ENCODE results near the gene NLRC3.
"Not testable (repeated sequence)": the region's sequence is repeated elsewhere in the genome, so short reads cannot be mapped to it uniquely, and the experiment has no call there.

The NLRC3 gene

GRCh38 chr16:3542601-3543373 lies 34.4 kb downstream of the NLRC3 start:
- DNase-seq: no peak

GRCh38 chr16:3541527-3542155 lies 35.6 kb downstream of the NLRC3 start:
- no peak for DNase-seq

GRCh38 chr16:3538222-3538621 lies 39.0 kb downstream of the NLRC3 start:
- DNase-seq: no peak

DNA sequence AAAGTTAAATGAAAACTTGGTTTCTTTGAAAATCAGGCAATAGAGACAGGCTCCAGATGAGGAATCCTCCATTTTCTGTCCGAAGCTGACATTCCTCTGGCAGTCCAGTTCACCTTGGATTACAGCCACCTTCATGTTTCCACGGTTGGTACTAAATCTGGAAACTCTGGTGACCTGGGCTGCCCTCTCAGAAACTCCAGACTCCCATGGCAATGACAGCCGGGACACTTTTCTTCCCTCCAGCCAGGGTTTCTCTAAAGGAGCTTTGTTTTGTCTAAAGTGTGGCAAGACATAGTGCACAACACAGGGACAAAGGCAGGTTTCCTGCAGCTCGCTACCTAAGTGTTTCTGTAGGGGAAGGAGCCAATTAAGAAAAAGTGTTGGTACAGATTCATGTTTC lies 40.4 kb downstream of the NLRC3 start:
- DNase-seq: no peak

DNA sequence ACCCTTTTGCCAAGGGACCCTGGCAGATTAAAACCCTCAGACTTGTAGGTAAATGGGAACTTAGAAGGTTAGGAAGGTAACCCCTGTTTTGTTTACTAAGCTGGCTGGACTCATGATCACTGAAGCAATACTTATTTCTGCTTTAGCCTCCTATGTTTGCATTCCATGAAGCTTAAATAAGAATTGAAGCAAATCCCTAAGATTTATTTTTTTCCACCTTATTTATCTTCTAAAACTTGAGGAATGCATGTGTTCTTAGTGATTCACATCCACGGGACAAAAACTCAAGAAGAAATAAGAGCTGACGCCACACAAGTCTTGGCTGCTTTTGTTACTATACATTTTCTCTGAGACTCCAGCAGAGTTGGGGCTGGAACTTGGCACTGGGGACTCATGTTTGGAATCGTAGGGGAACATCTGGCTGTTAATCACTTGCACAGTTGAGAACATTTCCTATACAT lies 40.9 kb downstream of the NLRC3 start:
- DNase-seq: no peak

DNA sequence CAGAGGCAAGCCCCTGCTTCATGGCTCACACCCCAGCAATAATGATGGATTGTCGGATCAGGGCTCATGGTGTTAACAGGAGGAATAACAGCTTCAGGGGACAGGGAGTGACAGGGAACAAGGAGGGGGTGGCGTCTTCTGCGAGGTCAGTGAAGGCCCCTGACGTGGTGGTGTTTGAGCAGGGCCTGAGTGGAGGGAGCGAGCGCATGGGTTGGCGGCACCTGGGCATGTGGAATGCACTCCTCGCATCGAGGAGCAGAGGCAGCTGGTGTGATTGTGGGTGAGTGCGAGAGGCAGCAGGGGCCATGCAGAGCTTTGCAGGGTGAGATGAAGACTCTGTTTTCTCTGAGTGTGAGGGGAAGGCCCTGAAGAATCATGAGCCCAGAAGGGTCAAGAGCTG lies 43.1 kb downstream of the NLRC3 start:
- DNase-seq: no peak

GRCh38 chr16:3532741-3533140 lies 44.5 kb downstream of the NLRC3 start:
- DNase-seq: no peak

GRCh38 chr16:3530371-3530914 lies 46.8 kb downstream of the NLRC3 start:
- no peak for DNase-seq

DNA sequence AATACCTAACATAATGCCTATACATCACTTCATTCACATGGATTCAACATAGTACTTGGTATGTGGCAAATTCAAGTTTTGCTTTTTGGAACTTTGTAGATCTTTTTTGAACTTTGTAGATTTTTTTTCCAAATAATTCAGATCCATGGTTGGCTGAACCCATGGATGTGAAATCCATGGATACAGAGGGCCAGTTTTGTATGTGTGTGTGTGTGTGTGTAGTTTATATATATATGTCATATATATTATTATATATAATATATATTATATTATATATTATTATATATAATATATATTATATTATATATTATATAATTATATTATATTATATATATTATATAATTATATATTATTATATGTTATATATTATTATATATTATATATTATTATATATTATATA lies 48.0 kb downstream of the NLRC3 start:
- no peak for DNase-seq

DNA sequence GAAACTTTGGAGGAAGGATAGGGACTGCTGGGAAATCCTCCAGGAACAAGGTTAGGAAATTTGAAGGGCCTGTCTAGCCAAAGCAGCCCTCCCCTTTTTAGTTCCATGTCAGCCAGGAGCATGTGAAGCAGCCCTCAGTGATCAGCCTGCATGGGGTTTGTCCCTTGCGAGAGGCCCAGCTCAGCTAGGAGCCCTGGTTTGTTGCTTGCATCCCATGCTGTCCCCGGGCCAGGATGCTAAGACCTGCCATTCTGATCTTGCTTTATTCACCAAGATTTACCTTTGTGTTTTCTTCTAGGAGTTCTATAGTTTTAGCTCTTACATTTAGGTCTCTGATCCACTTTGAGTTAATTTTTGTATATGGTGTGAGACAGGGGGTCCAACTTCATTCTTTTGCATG lies 48.8 kb downstream of the NLRC3 start:
- no peak for DNase-seq

DNA sequence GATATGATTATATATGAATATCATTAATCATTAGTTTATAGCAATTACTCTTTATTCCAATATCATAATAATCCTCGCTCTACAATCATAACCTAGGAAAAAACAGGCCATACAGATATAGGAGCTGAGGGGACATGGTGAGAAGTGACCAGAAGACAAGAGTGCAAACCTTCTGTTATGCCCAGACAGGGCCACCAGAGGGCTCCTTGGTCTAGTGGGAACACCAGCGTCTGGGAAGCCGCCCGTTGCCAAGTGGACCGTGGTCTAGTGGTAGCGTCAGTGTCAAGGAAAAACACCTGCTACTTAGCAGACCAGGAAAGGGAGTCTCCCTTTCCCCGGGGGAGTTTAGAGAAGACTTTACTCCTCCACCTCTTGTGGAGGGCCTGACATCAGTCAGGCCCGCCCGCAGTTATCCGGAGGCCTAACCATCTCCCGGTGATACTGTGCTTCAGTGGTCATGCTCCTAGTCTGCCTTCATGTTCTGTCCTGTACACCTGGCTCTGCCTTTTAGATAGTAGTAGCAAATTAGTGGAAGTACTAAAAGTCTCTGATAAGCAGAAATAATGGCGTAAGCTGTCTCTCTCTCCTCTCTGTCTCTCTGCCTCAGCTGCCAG lies 49.9 kb downstream of the NLRC3 start:
- not testable (repeated sequence) for DNase-seq

- no peak for DNase-seq
These were observed 51.3 kb downstream of the NLRC3 start for GRCh38 chr16:3525951-3526350.

- no peak for DNase-seq
These were observed 53.9 kb downstream of the NLRC3 start for GRCh38 chr16:3523281-3523680.

DNA sequence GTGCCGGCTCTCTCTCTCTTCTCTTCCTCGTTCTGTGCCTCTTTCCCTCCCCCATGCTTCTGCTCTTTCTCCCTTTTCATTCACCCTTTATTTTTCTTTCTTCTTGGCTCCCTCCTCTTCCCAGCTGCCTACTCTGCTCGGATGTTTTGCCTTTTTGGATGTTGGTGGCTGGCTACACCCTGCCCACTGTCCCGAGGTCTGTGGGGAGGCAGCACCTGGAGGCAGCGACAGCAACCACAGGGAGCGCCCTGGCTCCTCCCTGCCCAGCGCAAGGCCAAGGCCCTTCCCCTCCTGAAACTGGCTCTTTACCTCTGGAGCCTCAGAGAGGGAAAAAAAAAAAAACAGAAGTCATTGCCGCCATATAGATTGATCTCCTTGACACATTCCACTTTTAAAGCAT lies 56.4 kb downstream of the NLRC3 start:
- DNase-seq: no peak

DNA sequence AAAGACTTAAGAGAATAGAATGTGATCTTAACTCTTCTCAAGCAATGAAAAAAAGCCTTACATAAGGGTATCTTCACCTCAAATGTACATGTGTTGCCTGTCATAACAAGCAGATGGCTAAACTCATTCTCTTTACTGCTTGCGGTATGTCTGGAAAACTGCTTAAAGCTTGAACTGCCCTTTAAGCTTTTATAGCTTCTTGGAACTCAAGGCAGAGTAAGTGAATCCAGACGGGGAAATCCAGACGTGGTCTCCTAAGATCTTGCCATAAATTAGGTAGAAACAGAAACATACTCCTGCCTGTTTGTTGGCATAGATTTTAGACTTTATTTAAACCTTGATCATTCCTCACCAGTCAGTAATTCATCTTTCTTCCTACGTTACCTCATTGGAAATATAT lies 56.8 kb downstream of the NLRC3 start:
- no peak for DNase-seq

- no peak for DNase-seq
These were observed 57.6 kb downstream of the NLRC3 start for GRCh38 chr16:3519581-3519980.

DNA sequence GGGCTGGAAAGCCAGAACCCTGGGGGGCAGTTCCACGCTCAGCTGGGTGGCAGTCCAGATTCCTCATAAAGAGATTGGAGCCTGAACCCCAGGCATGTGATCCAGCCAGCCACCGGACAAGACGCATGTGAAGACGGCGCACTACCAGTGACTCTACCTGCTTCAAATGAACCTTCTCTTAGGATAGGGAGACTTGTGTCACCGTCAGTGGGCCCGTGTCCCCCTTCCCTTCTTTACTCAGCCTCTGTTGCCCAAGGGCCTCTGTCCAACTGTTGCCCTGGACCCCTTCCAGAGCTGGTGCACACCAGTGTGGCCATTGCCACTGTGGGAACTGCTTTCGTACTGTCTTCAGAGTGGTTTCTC lies 58.2 kb downstream of the NLRC3 start:
- no peak for DNase-seq

DNA sequence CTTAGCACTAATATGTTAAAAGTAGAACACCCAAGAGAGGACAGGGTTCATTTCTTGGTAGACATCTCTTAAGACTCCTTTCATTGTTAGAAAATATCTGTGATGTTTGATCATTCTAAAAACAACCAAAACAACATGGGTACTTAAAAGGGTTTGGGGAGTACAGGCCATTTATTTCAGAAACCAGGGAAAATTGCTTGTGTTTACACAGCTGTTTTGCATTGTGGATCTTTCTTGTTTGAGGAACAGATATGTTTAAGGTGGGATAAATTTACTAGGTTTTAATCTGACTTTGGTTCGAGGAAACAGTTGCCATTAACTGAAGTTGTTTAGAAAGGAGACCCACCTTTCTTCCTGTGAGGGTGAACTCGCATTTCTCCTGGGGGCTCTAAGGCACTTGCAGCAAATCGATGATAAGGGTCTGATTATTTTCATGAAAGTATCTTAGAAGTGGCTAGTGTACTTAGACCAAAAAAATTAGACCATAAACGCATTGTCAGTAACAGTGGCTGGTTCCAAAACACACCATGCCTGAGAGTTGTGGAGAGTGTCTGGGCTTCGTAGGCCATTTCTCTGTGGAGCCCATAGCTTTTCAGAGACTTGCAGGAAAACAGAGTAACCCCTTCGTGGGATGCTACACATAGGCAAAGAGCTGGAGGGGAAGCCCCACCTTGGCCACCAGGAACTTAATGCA lies 58.8 kb downstream of the NLRC3 start:
- no peak for DNase-seq

- DNase-seq: no peak
These were observed 61.3 kb downstream of the NLRC3 start for GRCh38 chr16:3515897-3516296.

- no peak for DNase-seq
These were observed 62.6 kb downstream of the NLRC3 start for GRCh38 chr16:3514621-3515020.

DNA sequence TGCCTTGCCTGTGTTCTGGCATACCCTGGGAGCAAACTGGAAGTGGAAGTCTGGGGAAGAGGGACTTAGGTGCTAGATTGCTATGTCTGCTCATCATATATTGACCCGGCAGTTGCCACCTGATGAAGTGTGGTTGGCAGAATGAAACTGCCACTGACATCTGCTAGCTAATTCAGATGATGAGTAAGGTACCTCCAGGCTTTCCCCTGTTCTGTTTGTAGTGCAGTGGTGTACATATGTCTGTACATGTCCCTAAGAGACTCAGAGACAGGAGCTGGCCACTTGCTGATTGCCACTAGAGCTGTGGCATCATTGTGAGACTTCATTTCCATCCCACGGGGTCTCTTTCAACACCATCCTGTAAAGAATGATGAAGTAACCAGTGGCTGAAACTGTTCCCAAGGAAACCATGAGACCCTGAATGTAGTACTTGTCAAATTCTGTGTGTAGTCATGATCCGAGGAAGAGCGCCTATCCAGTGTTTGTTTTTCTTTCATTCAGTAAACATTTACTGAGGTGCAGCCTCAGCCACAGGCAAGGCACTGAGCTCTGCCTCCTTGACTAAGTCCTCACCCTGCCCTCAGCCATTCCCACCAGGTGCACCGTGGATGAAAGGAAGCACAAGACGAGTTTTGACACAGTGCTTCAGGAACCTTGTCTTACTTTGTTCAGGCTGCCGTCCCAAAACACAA lies 63.2 kb downstream of the NLRC3 start:
- DNase-seq: no peak

GRCh38 chr16:3511286-3512180 lies 65.7 kb downstream of the NLRC3 start:
- DNase-seq: no peak

All from NCI-H1436 treated with DMSO at 0.1 percent for 48 hours (cell line).